B cell (primary cell): ENCODE results near the gene LRP1-AS. TPM values are rescaled to one million over a fixed set of nuclear protein-coding genes. Genes with fewer than 3 reads are reported as not detected.

ENCODE experiments used
- ATAC-seq: fragments of 200-7000 bp; cut with Tn5 transposase; one replicate; pipeline ENCODE4 v1.10.0; 2021; ENCODE audit warnings: low read depth, mild to moderate bottlenecking, moderate number of reproducible peaks, moderate library complexity
- CTCF ChIA-PET: fragments of 350-600 bp; sonication (Branson Sonifier 250); formaldehyde crosslinking; loops from one replicate; lab custom pipeline; 2021; ENCODE audit warnings: antibody characterized with exemption, inconsistent platforms; lab: Charles Lee
- POLR2A ChIA-PET: fragments of 350-600 bp; sonication (Branson Sonifier 250); formaldehyde crosslinking; loops from one replicate; lab custom pipeline; 2021; ENCODE audit warnings: antibody characterized with exemption; lab: Charles Lee
- DNase-seq: peaks from one replicate; pipeline ENCODE4 v3.0.0; 2013
- H2AFZ ChIP-seq: 2 replicates; pipeline ENCODE4 v1.6.1; 2012; ENCODE audit warnings: mild to moderate bottlenecking, low read depth, low read length; ENCODE audit not compliant: insufficient read depth, poor library complexity, severe bottlenecking
- H3K27ac ChIP-seq, 2 donors: 1 replicate in 1 of 2; 2 replicates in 1 of 2; pipeline ENCODE4 v1.5.1; 2012 to 2013; ENCODE audit warnings: low read length in 2 of 2, mild to moderate bottlenecking in 2 of 2, moderate library complexity in 1 of 2
- H3K27me3 ChIP-seq, 4 experiments: fragments of 200-600 bp in 1 of 4; sonication (generic) in 1 of 4; replicated peaks in 1 of 4; 1 replicate in 2 of 4; 2 replicates in 2 of 4; pipeline versions ENCODE4 v1.6.1 to v1.7.0; 2013 to 2016; ENCODE audit warnings: low read length in 3 of 4, mild to moderate bottlenecking in 2 of 4, mixed read lengths in 1 of 4, moderate library complexity in 1 of 4; ENCODE audit not compliant: insufficient read depth in 4 of 4, control insufficient read depth in 3 of 4; ENCODE audit errors: control extremely low read depth in 1 of 4
- H3K36me3 ChIP-seq, 2 experiments: replicated peaks in 1 of 2; 1 replicate in 1 of 2; 2 replicates in 1 of 2; pipeline versions ENCODE4 v1.6.1 to v1.7.1; 2013; ENCODE audit warnings: low read length in 1 of 2; ENCODE audit not compliant: insufficient read depth in 2 of 2, control insufficient read depth in 1 of 2; ENCODE audit errors: control extremely low read depth in 1 of 2, extremely low read depth in 1 of 2
- H3K4me1 ChIP-seq, 2 donors: fragments of 200-600 bp in 1 of 2; sonication (generic) in 1 of 2; 1 replicate in 1 of 2; 2 replicates in 1 of 2; pipeline versions ENCODE4 v1.5.1 to v1.6.1; 2013 to 2017; ENCODE audit warnings: low read length in 2 of 2; ENCODE audit not compliant: control insufficient read depth in 2 of 2, insufficient read depth in 2 of 2
- H3K4me2 ChIP-seq: replicated peaks from 2 replicates; pipeline ENCODE3; 2012; ENCODE audit warnings: mild to moderate bottlenecking, low read depth, low read length; ENCODE audit not compliant: poor library complexity, severe bottlenecking
- H3K4me3 ChIP-seq, 5 experiments: fragments of 200-600 bp in 1 of 5; sonication (generic) in 1 of 5; 1 replicate in 3 of 5; 2 replicates in 2 of 5; pipeline versions ENCODE4 v1.5.1 to v1.7.0; 2011 to 2016; ENCODE audit warnings: low read length in 4 of 5, mild to moderate bottlenecking in 4 of 5, low read depth in 2 of 5, control low read depth in 1 of 5, moderate library complexity in 1 of 5; ENCODE audit not compliant: insufficient read depth in 1 of 5; ENCODE audit errors: control extremely low read depth in 1 of 5, extremely low read depth in 1 of 5
- H3K79me2 ChIP-seq: fragments of 200-600 bp; sonication (generic); one replicate; pipeline ENCODE4 v1.6.0; 2016; ENCODE audit warnings: low read length; ENCODE audit not compliant: control insufficient read depth, insufficient read depth
- H3K9ac ChIP-seq: fragments of 200-600 bp; sonication (generic); 2 replicates; pipeline ENCODE4 v1.6.1; 2017; ENCODE audit warnings: mild to moderate bottlenecking, low read length, moderate library complexity
- H3K9me3 ChIP-seq, 3 donors: one replicate each; pipeline versions ENCODE4 v1.6.1 to v1.7.1; 2013; ENCODE audit warnings: low read length in 2 of 3; ENCODE audit not compliant: control insufficient read depth in 2 of 3, insufficient read depth in 1 of 3; ENCODE audit errors: control extremely low read depth in 1 of 3
- H4K20me1 ChIP-seq: 2 replicates; pipeline ENCODE4 v1.6.0; 2012; ENCODE audit warnings: mild to moderate bottlenecking, low read length; ENCODE audit not compliant: insufficient read depth, control insufficient read depth, poor library complexity, severe bottlenecking
- H3K27ac Mint-ChIP-seq: one replicate; pipeline ENCODE4 v1.8.0; 2021; ENCODE audit warnings: mixed read lengths
- H3K27me3 Mint-ChIP-seq: one replicate; pipeline ENCODE4 v1.8.0; 2021; ENCODE audit warnings: mixed read lengths
- H3K4me1 Mint-ChIP-seq: one replicate; pipeline ENCODE4 v1.8.0; 2021; ENCODE audit warnings: mixed read lengths
- H3K4me3 Mint-ChIP-seq: one replicate; pipeline ENCODE4 v1.8.0; 2021; ENCODE audit warnings: mixed read lengths
- H3K9me3 Mint-ChIP-seq: one replicate; pipeline ENCODE4 v1.8.0; 2022; ENCODE audit warnings: mixed read lengths; ENCODE audit not compliant: insufficient read depth
- CTCF ChIP-seq: fragments of 200-600 bp; IDR thresholded peaks from one replicate; pipeline ENCODE4 v1.8.0; 2022; ENCODE audit warnings: antibody characterized with exemption, mild to moderate bottlenecking
- EZH2 ChIP-seq: IDR thresholded peaks from 2 replicates; pipeline ENCODE4 v1.6.1; 2012; ENCODE audit warnings: borderline replicate concordance, low read depth, mild to moderate bottlenecking, moderate library complexity, low read length; ENCODE audit not compliant: insufficient read depth, poor library complexity, severe bottlenecking
- WGBS: methylation state at CpG from one replicate; pipeline ENCODE4 v1.1.5; 2013; ENCODE audit warnings: missing lambda C conversion rate; ENCODE audit not compliant: insufficient coverage; 5-methylcytosine and 5-hydroxymethylcytosine counted together
- intact Hi-C: fragments of 100-400 bp; cut with micrococcal nuclease; formaldehyde crosslinking; loops from one replicate; pipeline ENCODE4 v1.10.0; 2022
- polyA plus RNA-seq: library from polyadenylated mRNA; depleted of rRNA; stranded (reverse); fragments of >200 nt; gene quantifications from 2 replicates; pipeline ENCODE4 v1.2.3, GENCODE V29; 2012
- total RNA-seq, 2 donors: library from RNA; stranded (reverse); fragments of 120-200 nt in 1 of 2; gene quantifications; 1 replicate in 1 of 2; 2 replicates in 1 of 2; pipeline versions ENCODE4 v1.2.3 to v1.2.4, GENCODE V29; 2013 to 2022

Gene LRP1-AS
- total and polyA plus RNA-seq, 2 donors (not counting 1 experiment from before 2014, with no cell fraction given) = not detected

GRCh38 chr12:57105011-57105753 is 42.2 kb downstream of the LRP1-AS start:
- Histone ChIP-seq H2AFZ (no peak overlapping the region), H3K4me3 (no peak overlapping the region), H3K9me3 (no peaks in the 10 kb centered on the region), H3K4me1 (peaks cover 16 to 33% of the 10 kb centered on the region in 2 donors), H3K27ac (peak overlapping the region in 1 of 2 donors; percentile 15), H3K79me2 (peaks cover 54% of the 10 kb centered on the region), H3K4me2 (no peak overlapping the region), H4K20me1 (peaks cover 74% of the 10 kb centered on the region), H3K9ac (no peak overlapping the region), H3K27me3 (no peaks in the 10 kb centered on the region), H3K36me3 (peaks cover 2 to 77% of the 10 kb centered on the region in 2 experiments)
- Mint-ChIP-seq H3K9me3 (no peaks in the 10 kb centered on the region), H3K27me3 (no peaks in the 10 kb centered on the region), H3K27ac (peak overlapping the region; percentile 20), H3K4me3 (no peak overlapping the region), H3K4me1 (peaks cover 46% of the 10 kb centered on the region)
- ChIA-PET POLR2A (interaction anchor here (2.0 kb wide), 1 partner anchor 11 kb away, joined by 5 read pairs; no protein-coding TSS in a partner anchor), CTCF (interaction anchor here (2.4 to 14.2 kb wide), 2 partner anchors 12 to 19 kb away, joined by 7 to 246 read pairs; partner anchors contain the start of gene NAB2)
- no peak for ATAC-seq
- intact Hi-C loops = no loop called here
- WGBS = 91% methylated on average over 13 of the region's 14 CpGs
- TF ChIP-seq EZH2 = no peak
- TF ChIP-seq CTCF = no peak
- DNase-seq = peak; percentile 10
